Activated CD8-positive, alpha-beta memory T cell treated with anti-CD3 and anti-CD28 coated beads, Interleukin-2, amount 50 U/mL, for 48 hours (primary cell): ENCODE data around the gene RNGTT.
"Not testable (repeated sequence)": the region's sequence is repeated elsewhere in the genome, so short reads cannot be mapped to it uniquely, and the experiment has no call there.

ENCODE experiments used
- DNase-seq: peaks from one replicate; pipeline ENCODE4 v3.0.0-alpha.2; 2020

RNGTT gene

DNA sequence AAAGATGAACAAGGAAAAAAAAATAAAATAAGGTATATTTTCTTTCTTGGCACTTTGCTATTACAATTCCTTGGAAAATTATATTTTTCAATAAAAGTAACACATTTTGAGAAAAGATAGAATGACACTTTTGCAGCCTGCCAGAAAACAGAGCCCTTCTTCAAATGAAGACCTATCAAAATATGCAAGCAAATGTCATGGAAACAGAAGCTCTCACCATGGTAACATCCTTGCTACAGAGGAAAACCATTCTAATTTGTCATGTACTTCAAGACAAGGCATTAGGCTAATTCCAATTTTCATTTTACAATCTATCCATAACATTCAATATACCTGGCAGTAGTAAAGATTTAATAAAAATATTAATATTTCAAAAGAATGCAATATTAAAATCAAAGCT, 177.9 kb downstream of the RNGTT start:
- no peak for DNase-seq

DNA sequence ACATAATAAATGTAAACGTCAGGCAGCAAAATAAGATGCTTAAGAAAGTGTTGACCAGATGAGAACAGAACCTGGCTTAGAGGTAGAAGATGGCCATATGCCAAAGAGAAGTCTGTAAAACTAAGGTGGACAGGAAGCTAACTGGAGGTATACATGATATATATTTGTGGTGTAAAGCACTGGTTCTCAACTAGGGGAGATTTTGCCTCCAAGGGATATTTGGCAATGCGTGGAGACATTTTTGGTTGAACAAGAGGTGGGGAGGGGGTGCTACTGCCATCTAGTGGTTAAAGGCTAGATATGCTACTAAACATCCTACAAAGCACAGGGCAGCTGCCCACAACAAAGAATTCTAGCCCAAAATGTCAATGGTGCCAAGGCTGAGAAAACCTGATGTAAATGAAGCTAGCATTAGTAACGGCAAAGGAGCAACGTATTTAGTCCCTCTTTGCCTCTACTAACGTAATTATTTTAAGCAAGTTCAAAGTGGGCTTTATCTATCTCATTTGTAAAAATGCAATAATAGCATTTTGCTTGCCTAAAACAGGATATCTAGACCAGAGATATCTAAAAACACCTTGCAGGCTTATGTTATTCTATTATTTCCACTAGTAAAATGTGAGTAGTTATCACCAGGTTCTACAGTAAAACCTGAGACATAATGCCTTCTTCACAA, 182.6 kb downstream of the RNGTT start:
- DNase-seq, result peak; percentile 54

GRCh38 chr6:88775866-88776571, 187.4 kb downstream of the RNGTT start:
- no peak for DNase-seq

GRCh38 chr6:88768114-88768513, 195.3 kb downstream of the RNGTT start:
- DNase-seq, result not testable (repeated sequence)

- no peak for DNase-seq
Measured at GRCh38 chr6:88764081-88764480, 199.3 kb downstream of the RNGTT start.

DNA sequence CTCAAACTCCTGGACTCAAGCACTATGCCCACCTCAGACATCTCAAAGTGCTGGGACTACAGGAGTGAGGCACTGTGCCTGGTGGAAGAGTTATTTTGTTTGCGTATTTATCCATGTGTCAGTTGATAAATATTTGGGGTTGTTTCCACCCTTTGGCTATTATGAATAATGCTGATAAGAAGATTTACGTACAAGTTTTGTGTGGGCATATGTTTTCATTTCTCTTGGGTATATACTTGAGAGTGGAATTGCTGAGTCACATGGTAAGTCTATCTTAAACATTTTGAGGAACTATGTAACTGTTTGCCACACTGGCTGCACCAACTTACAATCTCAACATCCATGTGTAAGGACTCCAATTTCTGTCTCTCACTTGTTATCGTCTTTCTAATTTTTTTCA, 200.3 kb downstream of the RNGTT start:
- no peak for DNase-seq

- no peak for DNase-seq
Measured at GRCh38 chr6:88761237-88762031, 202.0 kb downstream of the RNGTT start.

DNA sequence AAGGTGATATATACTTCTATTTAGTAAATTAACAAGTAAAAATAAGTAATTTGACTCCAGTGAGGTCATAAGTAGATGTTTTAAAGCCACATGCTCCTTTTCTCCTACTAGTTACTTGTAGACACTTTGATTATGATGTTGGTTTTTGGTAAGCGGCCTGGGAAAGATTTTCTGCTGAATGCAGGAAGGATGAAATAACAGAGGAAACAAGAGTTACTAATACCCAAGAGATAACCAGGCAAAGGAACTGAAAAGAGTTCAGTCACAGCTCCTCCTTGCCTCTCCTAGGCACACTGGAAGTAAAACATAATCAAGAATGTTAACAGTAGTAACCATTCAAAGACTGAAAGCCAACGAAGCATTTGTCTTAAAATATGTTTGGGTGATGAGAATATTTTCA, 203.3 kb downstream of the RNGTT start:
- DNase-seq, result no peak

- no peak for DNase-seq
Measured at GRCh38 chr6:88750936-88751335, 212.5 kb downstream of the RNGTT start.

GRCh38 chr6:88749849-88750248, 213.6 kb downstream of the RNGTT start:
- DNase-seq, result no peak

DNA sequence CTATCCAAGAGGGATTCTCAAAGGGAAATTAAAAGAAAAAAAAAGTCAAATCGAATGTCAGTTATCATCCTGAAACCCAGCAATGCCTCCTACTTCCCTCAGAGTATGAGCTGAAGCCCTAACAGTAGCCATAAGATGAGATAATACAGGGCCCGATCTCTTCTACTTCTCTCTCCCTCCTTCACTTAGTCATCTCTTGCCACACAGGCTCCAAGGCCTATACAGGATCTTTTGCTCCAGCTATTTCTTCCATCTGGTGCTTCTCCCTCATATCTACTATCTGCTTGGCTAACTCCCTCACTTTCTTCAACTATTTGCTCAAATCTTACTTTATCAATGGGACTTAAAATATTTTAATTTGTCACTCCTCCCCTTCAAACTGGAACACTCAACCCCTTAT, 215.3 kb downstream of the RNGTT start:
- DNase-seq, result no peak

DNA sequence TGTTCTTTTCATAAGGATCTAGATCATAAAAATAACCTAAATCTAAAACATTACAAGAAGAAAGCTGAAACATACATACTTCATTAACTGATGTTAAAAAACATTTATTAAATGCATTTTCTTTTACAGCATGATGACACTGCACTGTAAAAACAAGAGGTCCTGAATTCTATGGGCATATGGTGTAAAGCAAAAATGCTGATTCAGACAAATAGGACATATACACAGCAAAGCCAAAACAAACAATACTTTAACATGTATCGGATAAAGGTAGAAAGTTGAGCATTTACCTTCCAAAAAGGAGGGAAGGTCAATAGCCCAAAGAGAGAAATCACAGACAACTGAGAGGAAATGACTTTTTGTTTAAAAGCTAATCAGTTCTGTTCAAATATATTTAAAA, 221.5 kb downstream of the RNGTT start:
- DNase-seq, result no peak

- no peak for DNase-seq
Measured at GRCh38 chr6:88741071-88741470, 222.3 kb downstream of the RNGTT start.

DNA sequence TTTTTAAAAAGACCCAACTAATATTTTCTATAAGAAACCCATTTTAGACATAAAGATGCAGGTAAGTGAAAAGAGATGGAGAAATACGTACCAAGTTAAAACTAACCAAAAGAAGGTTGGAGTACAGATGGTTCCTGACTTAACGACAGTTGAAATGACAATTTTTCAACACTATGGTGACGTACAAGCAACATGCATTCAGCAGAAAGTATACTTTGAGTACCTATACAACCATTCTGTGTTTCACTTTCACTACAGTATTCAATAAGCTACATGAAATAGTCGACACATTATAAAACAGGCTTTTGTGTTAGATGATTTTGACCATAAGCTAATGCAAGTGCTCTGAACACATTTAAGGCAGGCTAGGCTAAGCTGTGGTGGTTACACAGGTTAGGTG, 228.9 kb downstream of the RNGTT start:
- DNase-seq, result no peak

- DNase-seq, result no peak
Measured at GRCh38 chr6:88730611-88731011, 232.8 kb downstream of the RNGTT start.

GRCh38 chr6:88728756-88729155, 234.7 kb downstream of the RNGTT start:
- DNase-seq, result no peak

GRCh38 chr6:88726409-88726808, 237.0 kb downstream of the RNGTT start:
- not testable (repeated sequence) for DNase-seq

DNA sequence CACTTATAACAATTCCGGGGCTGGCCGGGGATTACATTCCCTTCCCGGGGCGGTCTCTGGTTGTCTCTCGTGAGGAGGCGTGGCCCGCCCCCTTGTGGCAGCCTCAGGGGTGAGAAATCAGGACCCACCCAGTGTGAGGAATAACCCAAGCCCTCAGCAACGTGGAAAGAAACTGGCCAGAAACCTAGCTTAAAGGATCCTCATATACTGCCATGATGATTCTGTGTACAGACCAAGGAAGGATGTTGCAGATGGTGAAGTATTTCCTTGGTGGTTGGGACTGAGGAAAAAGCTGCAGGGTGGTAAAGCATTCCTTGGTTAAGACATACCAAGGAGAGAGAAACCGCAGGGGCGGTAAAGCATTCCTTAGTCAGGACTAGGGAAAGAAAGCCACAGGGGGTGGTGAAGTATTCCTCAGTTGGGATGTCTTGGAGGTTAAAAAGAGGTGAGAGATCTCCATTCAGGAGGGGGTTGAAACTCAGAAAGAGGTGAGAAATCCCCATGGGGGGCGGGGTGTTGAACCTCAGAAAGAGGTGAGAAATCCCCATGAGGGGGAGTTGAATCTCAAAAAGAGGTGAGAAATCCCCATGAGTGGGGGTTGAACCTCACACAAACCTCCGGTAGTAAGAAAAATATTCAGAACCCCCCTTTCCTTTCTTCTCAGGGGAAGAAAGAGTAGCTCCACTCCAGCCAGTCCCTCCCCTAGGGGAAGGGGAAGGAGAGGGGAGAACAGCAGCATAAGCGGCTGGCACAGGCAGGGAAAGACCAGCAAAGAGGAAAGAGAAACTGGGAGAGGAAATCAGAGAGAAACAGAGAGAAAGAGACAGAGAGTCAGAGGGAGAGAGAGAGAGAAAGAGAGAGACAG, 238.1 kb downstream of the RNGTT start:
- no peak for DNase-seq

DNA sequence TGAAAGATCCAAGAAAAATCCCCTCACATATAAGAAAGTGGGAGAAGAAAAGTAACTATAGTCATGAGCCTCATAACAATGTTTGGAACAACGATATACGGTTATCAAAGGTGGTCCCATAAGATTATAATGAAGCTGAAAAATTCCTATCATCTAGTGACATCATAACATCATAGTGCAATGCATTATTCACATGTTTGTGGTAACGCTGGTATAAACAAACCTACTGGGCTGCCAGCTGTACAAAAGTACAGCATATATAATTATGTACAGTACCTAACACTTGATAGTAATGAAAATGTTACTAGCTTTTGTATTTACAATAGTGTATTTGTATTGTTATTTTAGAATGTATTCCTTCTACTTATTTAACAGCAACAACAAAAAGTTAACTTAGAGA, 240.7 kb downstream of the RNGTT start:
- no peak for DNase-seq

DNA sequence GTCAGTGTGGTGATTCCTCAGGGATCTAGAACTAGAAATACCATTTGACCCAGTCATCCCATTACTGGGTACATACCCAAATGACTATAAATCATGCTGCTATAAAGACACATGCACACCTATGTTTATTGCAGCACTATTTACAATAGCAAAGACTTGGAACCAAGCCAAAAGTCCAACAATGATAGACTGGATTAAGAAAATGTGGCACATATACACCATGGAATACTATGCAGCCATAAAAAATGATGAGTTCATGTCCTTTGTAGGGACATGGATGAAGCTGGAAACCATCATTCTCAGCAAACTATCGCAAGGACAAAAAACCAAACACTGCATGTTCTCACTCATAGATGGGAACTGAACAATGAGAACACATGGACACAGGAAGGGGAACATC, 247.0 kb downstream of the RNGTT start:
- DNase-seq, result not testable (repeated sequence)

DNA sequence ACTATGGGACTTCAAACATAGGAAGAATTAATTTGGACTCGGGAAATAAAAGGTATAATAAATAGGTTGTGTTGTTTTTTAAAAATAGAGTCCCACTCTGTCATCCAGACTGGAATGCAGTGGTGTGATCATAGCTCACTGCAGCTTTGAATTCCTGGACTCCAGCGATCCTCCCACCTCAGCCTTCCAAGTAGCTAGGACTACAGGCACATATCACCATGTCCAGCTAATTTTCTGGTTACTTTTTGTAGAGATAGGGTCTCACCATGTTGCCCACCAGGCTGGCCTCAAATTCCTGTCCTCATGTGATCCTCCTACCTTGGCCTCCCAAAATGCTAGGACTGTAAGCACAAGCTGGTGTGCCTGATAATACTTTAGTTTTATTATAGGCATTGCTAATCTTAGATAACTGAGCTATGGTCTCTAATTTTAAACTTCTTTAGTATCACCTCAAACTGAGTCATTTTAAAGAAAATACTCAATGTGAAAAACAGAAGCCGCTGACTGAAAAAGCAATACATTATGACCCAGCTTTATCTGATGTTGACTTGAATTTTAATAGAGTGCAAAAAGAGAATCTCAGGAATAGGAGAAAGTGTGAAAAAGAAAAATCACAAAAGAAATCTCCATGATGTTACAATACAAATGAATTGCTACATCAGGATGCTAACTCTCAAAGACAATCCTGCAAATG, 251.0 kb downstream of the RNGTT start:
- DNase-seq, result no peak

DNA sequence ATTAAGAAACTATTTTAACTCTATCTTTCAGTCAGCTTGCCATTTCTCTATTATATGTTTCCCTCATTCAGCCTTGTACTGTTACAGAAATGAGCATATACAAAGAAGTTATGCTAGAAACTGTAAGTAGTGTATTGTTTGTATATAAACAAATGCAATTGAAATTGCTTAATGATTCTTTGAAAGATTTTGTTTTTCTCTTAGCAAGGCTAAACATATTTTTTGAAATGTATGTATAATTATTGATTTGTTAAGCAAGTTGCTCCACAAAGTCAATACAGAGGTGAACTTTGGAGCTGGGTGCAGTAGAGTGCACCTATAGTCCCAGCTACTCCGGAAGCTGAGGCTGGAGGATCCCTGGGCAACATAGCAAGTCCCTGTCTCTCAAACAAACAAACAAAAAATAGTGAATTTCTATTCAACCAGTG, 253.6 kb downstream of the RNGTT start:
- DNase-seq, result no peak
